GM12875 (cell line): Measurements from ENCODE around the gene USP4.

ENCODE experiments used
- H3K4me3 ChIP-seq: one replicate; pipeline ENCODE4 v1.5.1; 2011; ENCODE audit warnings: low read depth, low read length, control low read depth
- TF ChIP-seq, protein P1 (sequence below): IDR thresholded peaks from 2 replicates; pipeline ENCODE4 v1.5.1; 2011; ENCODE audit warnings: low read depth, mild to moderate bottlenecking, control low read depth, inconsistent platforms, low read length, moderate library complexity, borderline replicate concordance; ENCODE audit not compliant: insufficient read depth

Gene USP4, protein sequence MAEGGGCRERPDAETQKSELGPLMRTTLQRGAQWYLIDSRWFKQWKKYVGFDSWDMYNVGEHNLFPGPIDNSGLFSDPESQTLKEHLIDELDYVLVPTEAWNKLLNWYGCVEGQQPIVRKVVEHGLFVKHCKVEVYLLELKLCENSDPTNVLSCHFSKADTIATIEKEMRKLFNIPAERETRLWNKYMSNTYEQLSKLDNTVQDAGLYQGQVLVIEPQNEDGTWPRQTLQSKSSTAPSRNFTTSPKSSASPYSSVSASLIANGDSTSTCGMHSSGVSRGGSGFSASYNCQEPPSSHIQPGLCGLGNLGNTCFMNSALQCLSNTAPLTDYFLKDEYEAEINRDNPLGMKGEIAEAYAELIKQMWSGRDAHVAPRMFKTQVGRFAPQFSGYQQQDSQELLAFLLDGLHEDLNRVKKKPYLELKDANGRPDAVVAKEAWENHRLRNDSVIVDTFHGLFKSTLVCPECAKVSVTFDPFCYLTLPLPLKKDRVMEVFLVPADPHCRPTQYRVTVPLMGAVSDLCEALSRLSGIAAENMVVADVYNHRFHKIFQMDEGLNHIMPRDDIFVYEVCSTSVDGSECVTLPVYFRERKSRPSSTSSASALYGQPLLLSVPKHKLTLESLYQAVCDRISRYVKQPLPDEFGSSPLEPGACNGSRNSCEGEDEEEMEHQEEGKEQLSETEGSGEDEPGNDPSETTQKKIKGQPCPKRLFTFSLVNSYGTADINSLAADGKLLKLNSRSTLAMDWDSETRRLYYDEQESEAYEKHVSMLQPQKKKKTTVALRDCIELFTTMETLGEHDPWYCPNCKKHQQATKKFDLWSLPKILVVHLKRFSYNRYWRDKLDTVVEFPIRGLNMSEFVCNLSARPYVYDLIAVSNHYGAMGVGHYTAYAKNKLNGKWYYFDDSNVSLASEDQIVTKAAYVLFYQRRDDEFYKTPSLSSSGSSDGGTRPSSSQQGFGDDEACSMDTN

DNA sequence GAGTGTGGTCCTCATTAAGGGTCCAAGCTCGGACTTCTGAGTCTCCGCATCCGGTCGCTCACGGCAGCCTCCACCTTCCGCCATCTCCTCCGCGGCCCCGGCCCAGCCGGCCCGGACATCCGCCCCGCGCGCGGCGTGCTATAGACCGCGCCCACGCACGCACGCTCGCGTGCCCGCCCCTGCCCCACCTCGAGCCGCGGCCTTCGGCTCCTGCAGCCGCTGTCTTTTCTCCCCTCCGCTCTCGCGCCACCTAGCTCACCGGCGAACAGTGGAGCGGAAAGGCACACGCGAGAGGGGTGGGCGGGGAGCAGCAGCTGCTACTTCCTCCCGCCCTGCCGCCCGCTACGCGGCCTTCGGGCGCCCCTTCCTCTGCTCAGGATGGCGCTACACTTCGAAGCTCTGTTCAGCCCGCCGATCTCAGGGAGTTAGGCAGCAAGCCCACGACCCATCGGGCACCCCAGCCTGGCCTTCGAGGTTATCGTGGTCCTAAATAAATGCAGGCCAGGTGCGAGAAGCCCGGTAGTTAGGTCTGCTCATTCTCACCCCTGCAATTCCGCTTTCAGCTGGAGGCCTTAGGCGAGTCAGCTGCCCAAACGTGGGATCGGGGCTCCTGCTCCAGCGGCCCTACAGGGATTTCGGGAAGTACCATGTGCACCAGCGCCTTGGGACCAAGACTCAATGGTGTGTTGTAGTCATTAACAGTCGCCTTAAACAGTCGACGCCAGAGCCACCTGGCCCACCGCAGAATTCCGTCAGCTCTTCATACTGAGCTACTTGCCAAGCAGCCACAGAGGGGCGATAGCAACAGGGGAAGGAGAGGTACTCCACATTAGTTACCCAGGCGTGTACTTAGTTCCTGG, at the start of gene USP4:
Gene USP4, minus strand, starts transcription at position 113 of the 860 bp plus-strand sequence. Its CDS starts 29 bp downstream, at position 84.
- TF ChIP-seq, protein P1, sequence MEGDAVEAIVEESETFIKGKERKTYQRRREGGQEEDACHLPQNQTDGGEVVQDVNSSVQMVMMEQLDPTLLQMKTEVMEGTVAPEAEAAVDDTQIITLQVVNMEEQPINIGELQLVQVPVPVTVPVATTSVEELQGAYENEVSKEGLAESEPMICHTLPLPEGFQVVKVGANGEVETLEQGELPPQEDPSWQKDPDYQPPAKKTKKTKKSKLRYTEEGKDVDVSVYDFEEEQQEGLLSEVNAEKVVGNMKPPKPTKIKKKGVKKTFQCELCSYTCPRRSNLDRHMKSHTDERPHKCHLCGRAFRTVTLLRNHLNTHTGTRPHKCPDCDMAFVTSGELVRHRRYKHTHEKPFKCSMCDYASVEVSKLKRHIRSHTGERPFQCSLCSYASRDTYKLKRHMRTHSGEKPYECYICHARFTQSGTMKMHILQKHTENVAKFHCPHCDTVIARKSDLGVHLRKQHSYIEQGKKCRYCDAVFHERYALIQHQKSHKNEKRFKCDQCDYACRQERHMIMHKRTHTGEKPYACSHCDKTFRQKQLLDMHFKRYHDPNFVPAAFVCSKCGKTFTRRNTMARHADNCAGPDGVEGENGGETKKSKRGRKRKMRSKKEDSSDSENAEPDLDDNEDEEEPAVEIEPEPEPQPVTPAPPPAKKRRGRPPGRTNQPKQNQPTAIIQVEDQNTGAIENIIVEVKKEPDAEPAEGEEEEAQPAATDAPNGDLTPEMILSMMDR = peak; percentile 72

DNA sequence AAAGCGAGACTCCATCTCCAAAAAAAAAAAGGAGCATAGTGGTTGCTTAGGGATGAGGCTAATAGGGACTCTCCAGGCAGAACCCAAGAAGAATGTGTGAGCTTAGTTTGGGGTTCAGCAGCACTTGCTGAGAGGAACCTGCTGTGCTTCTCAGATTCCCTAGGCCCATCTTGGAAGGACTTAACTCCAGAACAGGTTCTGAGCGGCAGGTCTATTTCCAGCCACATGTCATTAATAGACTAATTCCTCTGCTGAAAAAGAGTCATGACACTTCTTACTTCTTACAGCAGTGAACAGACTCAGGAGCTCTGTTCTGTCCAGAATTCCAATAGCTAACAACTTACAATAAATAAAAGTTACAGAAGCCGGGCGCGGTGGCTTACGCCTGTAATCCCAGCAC, 49.4 kb upstream of the USP4 start:
- no peak overlapping the region for H3K4me3 ChIP-seq
- TF ChIP-seq, protein P1 = no peak

More for the DNA sequence above, at the start of gene USP4:
- H3K4me3 ChIP-seq = peak within 1 kb of the TSS; percentile 94

DNA sequence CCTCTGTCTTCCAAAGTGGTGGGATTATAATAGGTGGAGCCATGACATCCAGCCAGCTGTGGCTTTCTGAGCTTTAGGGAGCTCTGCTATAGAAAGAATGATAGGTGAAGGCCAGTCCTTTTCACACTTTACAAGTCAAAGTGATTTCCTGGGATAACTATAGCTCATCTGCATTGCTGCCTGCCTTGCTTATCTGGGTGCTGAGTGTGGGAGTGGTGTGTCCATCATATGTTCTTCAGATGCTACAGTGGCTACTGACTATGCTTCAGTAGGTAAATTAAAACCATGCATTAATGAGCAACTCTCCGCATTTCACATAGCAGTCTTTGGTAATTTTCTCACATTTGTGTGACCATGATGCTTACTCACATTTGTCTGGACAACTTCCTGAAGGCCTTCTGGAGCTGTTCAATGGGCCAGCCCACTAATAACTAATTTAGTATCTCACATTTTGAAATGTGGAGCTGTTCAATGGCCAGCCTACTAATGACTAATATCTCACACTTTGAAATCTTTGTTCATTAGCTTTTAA, 48.5 kb upstream of the USP4 start:
- no peak overlapping the region for H3K4me3 ChIP-seq
- TF ChIP-seq, protein P1 = no peak

DNA sequence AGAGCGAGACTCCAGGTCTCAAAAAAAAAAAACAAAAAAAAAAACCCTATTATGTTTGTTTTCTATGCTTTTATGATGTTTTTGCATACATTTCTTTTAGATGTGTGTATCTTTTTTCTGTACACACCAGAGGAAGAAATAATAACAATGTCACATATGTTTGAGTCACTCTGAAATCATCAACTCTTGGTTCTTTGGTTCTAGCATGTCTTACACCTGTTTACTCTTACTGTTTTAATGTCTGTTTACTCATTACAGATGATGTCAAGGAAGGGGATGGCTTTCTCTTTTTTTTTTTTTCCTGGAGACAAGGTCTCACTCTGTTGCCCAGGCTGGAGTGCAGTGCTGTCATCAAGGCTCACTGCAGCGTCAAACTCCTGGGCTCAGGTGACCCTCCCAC, 47.9 kb upstream of the USP4 start:
- TF ChIP-seq, protein P1 = no peak
- H3K4me3 ChIP-seq = no peak overlapping the region

DNA sequence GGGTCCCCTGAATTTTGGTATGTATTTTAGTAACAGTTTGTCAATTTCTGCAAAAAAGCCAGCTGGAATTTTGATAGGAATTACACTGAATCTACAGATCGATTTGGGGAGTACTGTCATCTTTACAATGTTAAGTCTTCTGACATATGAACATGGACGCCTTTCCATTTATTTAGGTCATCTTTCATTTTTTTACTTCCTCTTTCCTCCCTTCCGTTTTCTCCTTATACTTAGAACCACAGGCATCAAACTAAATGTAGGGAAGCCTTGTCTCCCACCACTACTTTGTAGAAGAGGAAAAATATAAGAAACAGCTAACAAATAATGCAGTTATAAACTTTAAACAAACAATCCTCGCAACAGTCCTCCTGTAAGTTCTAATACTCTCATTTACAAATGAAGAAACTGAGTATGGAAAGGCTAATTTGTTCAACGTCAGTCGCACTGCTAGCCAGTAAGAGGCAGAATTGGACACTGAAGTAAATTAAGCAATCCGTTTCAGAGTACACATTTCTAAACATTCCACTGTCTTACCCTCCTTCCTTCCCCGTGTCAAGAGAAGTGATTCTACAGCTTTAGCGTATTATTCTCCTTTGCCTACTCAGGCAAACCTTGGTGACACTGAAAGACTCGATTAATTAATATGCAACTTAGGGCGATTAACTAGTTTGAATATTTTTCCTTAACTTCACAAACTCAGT, 46.4 kb upstream of the USP4 start:
- TF ChIP-seq, protein P1 = no peak
- H3K4me3 ChIP-seq = no peak overlapping the region

DNA sequence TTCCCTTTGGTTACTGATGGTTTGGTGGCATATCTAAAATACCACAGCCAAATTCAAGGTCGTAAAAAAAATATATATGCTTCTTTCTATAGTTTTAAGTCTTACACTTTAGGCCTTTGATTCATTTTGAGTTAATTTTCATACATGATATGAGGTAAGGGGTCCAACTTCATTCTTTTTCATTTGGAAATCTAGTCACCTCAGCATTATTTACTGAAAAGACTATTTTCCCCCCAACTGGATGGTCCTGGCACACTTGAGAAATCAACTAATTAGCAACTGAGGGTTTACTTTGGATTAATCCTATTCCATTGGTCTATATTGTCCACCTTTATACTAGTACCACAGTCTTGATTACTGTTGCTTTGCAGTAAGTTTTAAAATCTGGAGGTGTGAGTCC, 45.8 kb upstream of the USP4 start:
- TF ChIP-seq, protein P1 = no peak
- H3K4me3 ChIP-seq = no peak overlapping the region
